ENCODE data around the gene VIPR1. TPM values are rescaled to one million over a fixed set of nuclear protein-coding genes. Genes with fewer than 3 reads are reported as not detected.
A peak's percentile ranks its signal among the peaks of the same experiment; 100 is the strongest.

VIPR1 gene
- total and polyA plus RNA-seq, 2 donors (not counting 1 experiment from before 2014, with no cell fraction given) = 0.79 to 5.8 TPM

DNA sequence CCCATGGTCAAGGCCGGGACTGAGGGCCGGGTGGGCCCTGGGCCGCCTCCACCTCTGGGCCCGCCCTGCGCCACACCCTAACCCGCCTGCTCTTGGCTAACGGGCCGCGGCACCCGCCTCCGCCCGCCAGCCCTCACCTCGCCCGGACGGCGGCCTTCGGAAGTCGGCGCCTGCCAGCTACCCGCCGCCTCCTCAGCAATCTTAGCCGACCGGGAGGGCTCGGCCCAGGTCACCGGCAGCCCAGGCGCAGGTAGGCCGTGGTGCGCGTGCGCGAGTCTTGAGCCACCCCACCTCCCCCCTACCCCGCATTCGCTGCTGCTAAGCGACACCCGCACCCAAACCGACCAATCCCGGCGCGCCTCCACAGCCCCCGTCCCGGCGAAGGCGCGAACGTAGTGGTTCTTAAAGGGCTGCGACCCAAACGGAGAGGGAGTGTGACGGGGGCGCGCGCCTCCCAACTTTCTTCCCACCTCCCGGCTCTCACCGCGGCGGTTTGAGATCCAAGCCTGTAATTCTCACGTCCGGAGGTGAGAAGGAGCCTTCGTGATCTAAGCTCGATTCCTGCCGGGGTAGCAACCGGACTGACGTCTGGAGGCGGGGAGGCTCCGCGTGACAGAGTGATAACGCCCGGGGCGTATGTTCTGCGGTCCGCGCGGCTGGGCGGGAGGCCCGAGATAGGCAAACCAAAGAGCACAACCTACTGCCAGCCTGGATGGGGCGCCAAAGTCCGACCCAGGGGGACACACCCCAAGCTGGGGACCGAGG is 79.4 kb downstream of the VIPR1 start, which contains the start of gene SEC22C:
TSS of gene SEC22C (minus strand) at position 259 of the 765 bp plus-strand sequence. CDS start 12,921 bp downstream, outside the sequence.
- H3K27me3 Mint-ChIP-seq = no peaks in the 10 kb centered on the region
- ChIA-PET POLR2A (interaction anchor here (1.9 to 3.1 kb wide), 3 partner anchors 9 to 80 kb away, joined by 4 to 34 read pairs (median 17); partner anchors contain the start of genes NKTR, SS18L2 and VIPR1), CTCF (interaction anchor here (0.7 to 3.9 kb wide), 22 partner anchors 8 to 299 kb away, joined by 3 to 36 read pairs (median 4); partner anchors contain the start of genes NKTR, SS18L2 and VIPR1)
- H2AFZ ChIP-seq (ENCODE audit: insufficient read depth, low read depth, low read length, poor library complexity, severe bottlenecking) = peak within 1 kb of the TSS; percentile 79
- H3K36me3 ChIP-seq (replicated peaks in 1 of 2; ENCODE audit: control extremely low read depth in 1 of 2, control insufficient read depth in 1 of 2, extremely low read depth in 1 of 2, insufficient read depth in 2 of 2, low read length in 1 of 2) = no peaks in the 10 kb centered on the region
- H3K4me2 ChIP-seq (replicated peaks; ENCODE audit: low read depth, low read length, poor library complexity, severe bottlenecking) = peak within 1 kb of the TSS; percentile 89
- peak; percentile 97 for DNase-seq
- peaks cover 2% of the 10 kb centered on the region for H3K9me3 Mint-ChIP-seq (ENCODE audit: insufficient read depth)
- peaks cover 14% of the 10 kb centered on the region for H3K79me2 ChIP-seq (ENCODE audit: control insufficient read depth, insufficient read depth, low read length)
- peak within 1 kb of the TSS; percentile 98 for H3K27ac Mint-ChIP-seq
- peak within 1 kb of the TSS; percentile 96 for H3K4me3 Mint-ChIP-seq
- peaks cover 14% of the 10 kb centered on the region in 2 donors for H3K4me1 ChIP-seq (ENCODE audit: control insufficient read depth in 2 of 2, insufficient read depth in 2 of 2, low read length in 2 of 2)
- H3K27me3 ChIP-seq (replicated peaks in 1 of 4; ENCODE audit: control extremely low read depth in 1 of 4, control insufficient read depth in 3 of 4, insufficient read depth in 4 of 4, low read length in 3 of 4) = no peaks in the 10 kb centered on the region
- no peaks in the 10 kb centered on the region for H3K9me3 ChIP-seq (ENCODE audit: control extremely low read depth in 1 of 3, control insufficient read depth in 2 of 3, insufficient read depth in 1 of 3, low read length in 2 of 3)
- intact Hi-C loops (cut with micrococcal nuclease) = loop anchor here (1.0 to 10.0 kb wide), 8 partner anchors 8 to 523 kb away; partner anchors contain the start of genes CCDC13, NKTR, POMGNT2 and SS18L2
- under 1% methylated on average over 76 of the region's 77 CpGs for WGBS (ENCODE audit: insufficient coverage)
- peak; percentile 89 for ATAC-seq (ENCODE audit: low read depth)
- peaks cover 37% of the 10 kb centered on the region for H3K4me1 Mint-ChIP-seq
- H3K27ac ChIP-seq (ENCODE audit: low read length in 2 of 2) = peak within 1 kb of the TSS; percentile 92 to 98
- H3K9ac ChIP-seq (ENCODE audit: low read length) = peak within 1 kb of the TSS; percentile 92
- TF ChIP-seq CTCF (IDR thresholded peaks at IDR 0.05) (peak; percentile 73), EZH2 (IDR thresholded peaks at IDR 0.05; ENCODE audit: borderline replicate concordance, insufficient read depth, low read depth, low read length, poor library complexity, severe bottlenecking) (no peak)
- peak within 1 kb of the TSS; percentile 52 to 87 (median 80) for H3K4me3 ChIP-seq (ENCODE audit: control extremely low read depth in 1 of 5, extremely low read depth in 1 of 5, insufficient read depth in 1 of 5, low read depth in 2 of 5, low read length in 4 of 5)
- no peaks in the 10 kb centered on the region for H4K20me1 ChIP-seq (ENCODE audit: control insufficient read depth, insufficient read depth, low read length, poor library complexity, severe bottlenecking)
